ENCODE measurements around the gene TXNL1. TPM values are rescaled to one million over a fixed set of nuclear protein-coding genes. Genes with fewer than 3 reads are reported as not detected.

TXNL1 gene
- total and polyA plus RNA-seq, 12 donors, result 44.6 to 264 (median 72.8) TPM

GRCh38 chr18:56598422-56598821 is 40.0 kb downstream of the TXNL1 start:
- no peak overlapping the region for H3K27ac ChIP-seq
- intact Hi-C loops (cut with DNase I), result no loop called here
- no peaks in the 10 kb centered on the region for H3K9me3 ChIP-seq (replicated peaks in 1 of 3)
- H3K27me3 ChIP-seq, result no peaks in the 10 kb centered on the region
- WGBS, 4 donors, result 81 to 92% (median 90%) methylated on average over 4 of the region's 4 CpGs
- DNase-seq, result no peak
- TF ChIP-seq POLR2A (IDR thresholded peaks at IDR 0.05) (no peak), CTCF (IDR thresholded peaks at IDR 0.05) (no peak)
- no peak overlapping the region for H3K4me3 ChIP-seq
- H3K36me3 ChIP-seq (replicated peaks in 1 of 2), result peaks cover 0 to 11% of the 10 kb centered on the region in 2 donors
- H3K4me1 ChIP-seq (replicated peaks in 1 of 2), result no peaks in the 10 kb centered on the region

- no peaks in the 10 kb centered on the region for H3K36me3 ChIP-seq (replicated peaks in 1 of 2)
- H3K9me3 ChIP-seq (replicated peaks in 1 of 3), result no peaks in the 10 kb centered on the region
- intact Hi-C loops (cut with DNase I), result no loop called here
- no peak for DNase-seq
- H3K27me3 ChIP-seq, result no peaks in the 10 kb centered on the region
- TF ChIP-seq CTCF (IDR thresholded peaks at IDR 0.05), result no peak
- TF ChIP-seq POLR2A (IDR thresholded peaks at IDR 0.05), result no peak
- H3K4me3 ChIP-seq, result no peak overlapping the region
- H3K4me1 ChIP-seq (replicated peaks in 1 of 2), result no peaks in the 10 kb centered on the region
- 81 to 88% (median 85%) methylated on average over 4 of the region's 4 CpGs for WGBS, 4 donors
- no peak overlapping the region for H3K27ac ChIP-seq
These were observed 44.5 kb downstream of the TXNL1 start for GRCh38 chr18:56593906-56594305.

GRCh38 chr18:56580026-56580425 is 58.4 kb downstream of the TXNL1 start:
- no peaks in the 10 kb centered on the region for H3K27me3 ChIP-seq
- no peak for DNase-seq
- H3K4me3 ChIP-seq, result no peak overlapping the region
- peaks cover 9% of the 10 kb centered on the region in 2 donors for H3K4me1 ChIP-seq (replicated peaks in 1 of 2)
- H3K27ac ChIP-seq, result no peak overlapping the region
- intact Hi-C loops (cut with DNase I), result no loop called here
- H3K36me3 ChIP-seq (replicated peaks in 1 of 2), result no peaks in the 10 kb centered on the region
- TF ChIP-seq CTCF (IDR thresholded peaks at IDR 0.05) (no peak), POLR2A (IDR thresholded peaks at IDR 0.05) (no peak)
- peaks cover 0 to 1% (median 0%) of the 10 kb centered on the region in 3 donors for H3K9me3 ChIP-seq (replicated peaks in 1 of 3)
- WGBS, 4 donors, result 55 to 63% (median 61%) methylated on average over 3 of the region's 3 CpGs

GRCh38 chr18:56579451-56579850 is 58.9 kb downstream of the TXNL1 start:
- Histone ChIP-seq H3K4me1 (replicated peaks in 1 of 2) (peaks cover 15% of the 10 kb centered on the region in 2 donors), H3K36me3 (replicated peaks in 1 of 2) (no peaks in the 10 kb centered on the region), H3K27me3 (no peaks in the 10 kb centered on the region), H3K4me3 (no peak overlapping the region), H3K27ac (no peak overlapping the region), H3K9me3 (replicated peaks in 1 of 3) (no peaks in the 10 kb centered on the region)
- DNase-seq, result no peak
- intact Hi-C loops (cut with DNase I), result loop anchor here in 1 of 2 donors (10.0 kb wide), 2 partner anchors 595 to 1165 kb away; no protein-coding TSS in a partner anchor
- TF ChIP-seq CTCF (IDR thresholded peaks at IDR 0.05) (no peak), POLR2A (IDR thresholded peaks at IDR 0.05) (no peak)
